Endodermal cell (in vitro differentiated cells): ENCODE data around the gene BSG. TPM values are rescaled to one million over a fixed set of nuclear protein-coding genes. Genes with fewer than 3 reads are reported as not detected.

Experiments used
- DNase-seq: peaks from one replicate; pipeline ENCODE4 v3.0.0-alpha.2; 2017
- H3K27ac ChIP-seq: 2 replicates; pipeline ENCODE4 v1.5.1; 2013; ENCODE audit warnings: mild to moderate bottlenecking, low read depth, low read length, moderate library complexity
- H3K27me3 ChIP-seq: 2 replicates; pipeline ENCODE4 v1.6.1; 2013; ENCODE audit warnings: mild to moderate bottlenecking, low read length, moderate library complexity; ENCODE audit not compliant: insufficient read depth, control insufficient read depth, poor library complexity, severe bottlenecking
- H3K36me3 ChIP-seq: 2 replicates; pipeline ENCODE4 v1.7.0; 2013; ENCODE audit warnings: mild to moderate bottlenecking, low read length, moderate library complexity; ENCODE audit not compliant: control insufficient read depth, insufficient read depth
- H3K4me1 ChIP-seq: one replicate; pipeline ENCODE4 v1.7.0; 2013; ENCODE audit warnings: low read length; ENCODE audit not compliant: control insufficient read depth, insufficient read depth
- H3K4me3 ChIP-seq: 2 replicates; pipeline ENCODE4 v1.5.1; 2013; ENCODE audit warnings: mild to moderate bottlenecking, low read length, moderate library complexity
- H3K9ac ChIP-seq: 2 replicates; pipeline ENCODE4 v1.6.1; 2013; ENCODE audit warnings: mild to moderate bottlenecking, low read length, moderate library complexity; ENCODE audit not compliant: poor library complexity, severe bottlenecking; ENCODE audit errors: extremely low read depth
- H3K9me3 ChIP-seq: 2 replicates; pipeline ENCODE4 v1.6.1; 2013; ENCODE audit warnings: mild to moderate bottlenecking, low read length, moderate library complexity; ENCODE audit not compliant: control insufficient read depth
- H3K27ac Mint-ChIP-seq: 2 replicates; pipeline ENCODE4 v1.8.0; 2020; ENCODE audit warnings: mixed read lengths
- H3K27me3 Mint-ChIP-seq: 2 replicates; pipeline ENCODE4 v1.8.0; 2021; ENCODE audit warnings: mild to moderate bottlenecking, mixed read lengths; ENCODE audit not compliant: insufficient read depth
- H3K36me3 Mint-ChIP-seq: 2 replicates; pipeline ENCODE4 v1.8.0; 2020; ENCODE audit warnings: low read depth, mixed read lengths
- H3K4me1 Mint-ChIP-seq: 2 replicates; pipeline ENCODE4 v1.8.0; 2020; ENCODE audit warnings: mixed read lengths
- H3K4me3 Mint-ChIP-seq: 2 replicates; pipeline ENCODE4 v1.8.0; 2020; ENCODE audit warnings: mild to moderate bottlenecking, moderate library complexity, mixed read lengths
- H3K9me3 Mint-ChIP-seq: 2 replicates; pipeline ENCODE4 v1.8.0; 2020; ENCODE audit warnings: mild to moderate bottlenecking, mixed read lengths
- CTCF ChIP-seq: fragments of 200-600 bp; sonication (generic); conservative IDR thresholded peaks from 2 replicates; pipeline ENCODE4 v1.5.0; 2021; ENCODE audit warnings: antibody characterized with exemption, mild to moderate bottlenecking
- WGBS, 2 experiments: methylation state at CpG; one replicate each; pipeline versions ENCODE4 v1.1.5 to v1.1.7; 2013; ENCODE audit warnings: missing lambda C conversion rate in 2 of 2, mixed read lengths in 1 of 2; ENCODE audit not compliant: insufficient coverage in 1 of 2, insufficient read length in 1 of 2; 5-methylcytosine and 5-hydroxymethylcytosine counted together
- total RNA-seq, 2 donors: library from RNA; stranded (reverse); fragmentation: NEBNext Ultra II Directional in 1 of 2; extraction: Animal tissue kit (Norgen Biotek cat#: 25700) in 1 of 2; gene quantifications; 2 replicates in 1 of 2; 3 replicates in 1 of 2; pipeline ENCODE4 v1.2.1, GENCODE V29; 2021

The BSG gene
- total RNA-seq, 2 donors from 2014 or later: 808 to 833 TPM

- Mint-ChIP-seq H3K27me3 (no peaks in the 10 kb centered on the region), H3K36me3 (peaks cover 40% of the 10 kb centered on the region), H3K27ac (no peak overlapping the region), H3K4me3 (no peak overlapping the region), H3K4me1 (no peaks in the 10 kb centered on the region), H3K9me3 (no peaks in the 10 kb centered on the region)
- no peak for DNase-seq
- WGBS, 2 experiments: 95 to 98% methylated on average over 18 to 24 of the region's 24 CpGs
- peaks cover 8% of the 10 kb centered on the region for H3K36me3 ChIP-seq
- no peaks in the 10 kb centered on the region for H3K4me1 ChIP-seq
- no peak for TF ChIP-seq CTCF
- no peak overlapping the region for H3K27ac ChIP-seq
- no peak overlapping the region for H3K4me3 ChIP-seq
- H3K9me3 ChIP-seq: no peaks in the 10 kb centered on the region
- no peaks in the 10 kb centered on the region for H3K27me3 ChIP-seq
- no peak overlapping the region for H3K9ac ChIP-seq
These were observed 49.4 kb downstream of the BSG start for GRCh38 chr19:621819-622218.

- H3K27ac Mint-ChIP-seq: no peak overlapping the region
- H3K9ac ChIP-seq: no peak overlapping the region
- no peak overlapping the region for H3K27ac ChIP-seq
- peaks cover 42% of the 10 kb centered on the region for H3K36me3 Mint-ChIP-seq
- H3K9me3 Mint-ChIP-seq: no peaks in the 10 kb centered on the region
- no peaks in the 10 kb centered on the region for H3K9me3 ChIP-seq
- 95 to 97% methylated on average over 36 to 37 of the region's 37 CpGs for WGBS, 2 experiments
- DNase-seq: no peak
- H3K4me1 ChIP-seq: no peaks in the 10 kb centered on the region
- no peak overlapping the region for H3K4me3 Mint-ChIP-seq
- H3K36me3 ChIP-seq: peaks cover 12% of the 10 kb centered on the region
- no peak for TF ChIP-seq CTCF
- H3K4me3 ChIP-seq: no peak overlapping the region
- no peaks in the 10 kb centered on the region for H3K27me3 ChIP-seq
- H3K4me1 Mint-ChIP-seq: no peaks in the 10 kb centered on the region
- H3K27me3 Mint-ChIP-seq: no peaks in the 10 kb centered on the region
These were observed 50.3 kb downstream of the BSG start for GRCh38 chr19:622666-623065.

- Histone ChIP-seq H3K36me3 (peaks cover 18% of the 10 kb centered on the region), H3K4me1 (no peaks in the 10 kb centered on the region), H3K4me3 (no peak overlapping the region), H3K9me3 (no peaks in the 10 kb centered on the region), H3K27me3 (no peaks in the 10 kb centered on the region), H3K27ac (no peak overlapping the region), H3K9ac (no peak overlapping the region)
- Mint-ChIP-seq H3K27me3 (no peaks in the 10 kb centered on the region), H3K4me3 (no peak overlapping the region), H3K27ac (no peak overlapping the region), H3K9me3 (no peaks in the 10 kb centered on the region), H3K36me3 (peaks cover 43% of the 10 kb centered on the region), H3K4me1 (no peaks in the 10 kb centered on the region)
- TF ChIP-seq CTCF: no peak
- WGBS, 2 experiments: 94 to 95% methylated on average over 20 to 44 of the region's 44 CpGs
- no peak for DNase-seq
These were observed 51.0 kb downstream of the BSG start for GRCh38 chr19:623175-623916.
